Stimulated activated CD8-positive, alpha-beta memory T cell treated with anti-CD3 and anti-CD28 coated beads, Interleukin-4, amount 100 ng/mL, for 4 hours (primary cell): ENCODE measurements around the gene PERP.
"Not testable (repeated sequence)": the region's sequence is repeated elsewhere in the genome, so short reads cannot be mapped to it uniquely, and the experiment has no call there.

Experiments
- DNase-seq, 2 donors: peaks; one replicate each; pipeline ENCODE4 v3.0.0-alpha.2; 2020; ENCODE audit warnings: low read depth in 2 of 2, low spot score in 1 of 2

The PERP gene

DNA sequence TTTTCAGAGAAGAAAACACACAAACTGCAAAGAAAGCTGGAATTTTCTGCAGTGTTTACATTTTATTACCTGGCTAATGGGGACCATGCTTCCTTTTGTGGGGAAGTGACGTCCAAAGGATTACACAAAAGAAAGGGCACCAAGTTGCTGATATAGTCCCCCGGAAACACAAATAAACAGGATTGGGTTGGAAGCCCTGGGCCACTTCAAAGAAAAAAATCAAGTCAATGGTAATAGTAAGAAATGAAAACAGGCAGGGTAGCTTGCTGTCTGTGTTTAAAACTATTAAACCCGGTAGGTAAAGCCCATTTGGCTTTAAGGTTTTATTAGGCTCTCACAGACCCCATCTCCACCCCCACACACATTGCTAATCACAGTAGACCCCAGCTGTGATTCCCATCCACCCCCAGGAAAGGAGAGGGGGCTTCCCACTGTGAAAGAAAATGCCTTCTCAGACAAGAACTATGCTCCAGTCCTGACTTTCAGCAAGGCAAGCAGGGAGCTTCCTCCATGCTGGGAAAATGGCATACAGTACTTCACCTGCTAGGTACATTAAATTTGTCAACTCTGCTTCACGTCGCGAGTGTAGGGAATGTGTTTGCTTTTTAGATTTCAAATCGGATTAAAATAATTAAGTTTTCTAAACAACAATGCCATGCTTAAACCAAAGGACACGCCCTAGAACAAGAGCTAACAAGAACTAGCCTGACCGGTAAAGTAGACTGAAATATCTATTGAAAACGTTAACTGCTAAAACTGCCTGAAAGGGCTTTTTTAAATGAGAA lies 1.1 kb downstream of the PERP start:
- DNase-seq: no peak

DNA sequence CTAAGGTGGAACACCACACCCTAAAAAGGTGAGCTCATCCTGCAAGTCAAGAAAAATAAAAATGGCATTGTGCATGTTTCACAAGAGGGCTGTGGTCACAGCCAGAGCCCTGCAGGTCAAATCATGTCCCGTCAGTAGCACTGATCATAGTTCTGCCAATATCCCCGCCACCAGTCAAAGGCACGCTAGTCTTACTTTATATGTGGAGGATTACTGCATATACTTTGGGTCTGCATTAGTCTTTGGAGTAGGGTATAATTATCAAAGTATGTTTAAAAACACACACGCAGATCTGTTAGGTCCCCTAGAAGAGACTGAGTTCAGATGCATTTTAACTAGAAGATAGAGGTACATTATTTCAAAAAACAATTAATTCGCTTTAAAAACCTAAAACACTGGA lies 1.8 kb downstream of the PERP start:
- DNase-seq: no peak

- DNase-seq: no peak
Observed at GRCh38 chr6:138104618-138105213, 2.5 kb downstream of the PERP start.

DNA sequence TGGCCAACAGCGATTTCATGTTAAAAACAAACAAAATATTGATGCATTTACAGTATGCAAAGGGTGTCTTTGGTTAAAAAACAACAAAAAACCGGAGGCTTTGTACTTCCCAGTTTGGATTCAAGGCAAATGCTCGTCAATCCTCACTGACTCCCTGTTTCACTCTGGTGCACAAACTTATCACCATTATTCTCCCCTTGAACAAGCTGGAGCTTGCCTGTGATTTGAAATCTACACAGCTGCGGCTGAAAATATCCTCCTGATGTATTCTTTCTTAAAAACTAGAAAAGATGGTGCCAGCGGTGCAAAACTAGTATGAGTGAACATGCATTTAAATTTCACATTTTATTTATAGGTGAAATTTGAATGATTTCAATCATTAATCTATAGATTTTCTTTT lies 3.3 kb downstream of the PERP start:
- DNase-seq: no peak

GRCh38 chr6:138101946-138102731 lies 5.1 kb downstream of the PERP start:
- no peak for DNase-seq

- no peak for DNase-seq
Observed at GRCh38 chr6:138099832-138100231, 7.4 kb downstream of the PERP start.

DNA sequence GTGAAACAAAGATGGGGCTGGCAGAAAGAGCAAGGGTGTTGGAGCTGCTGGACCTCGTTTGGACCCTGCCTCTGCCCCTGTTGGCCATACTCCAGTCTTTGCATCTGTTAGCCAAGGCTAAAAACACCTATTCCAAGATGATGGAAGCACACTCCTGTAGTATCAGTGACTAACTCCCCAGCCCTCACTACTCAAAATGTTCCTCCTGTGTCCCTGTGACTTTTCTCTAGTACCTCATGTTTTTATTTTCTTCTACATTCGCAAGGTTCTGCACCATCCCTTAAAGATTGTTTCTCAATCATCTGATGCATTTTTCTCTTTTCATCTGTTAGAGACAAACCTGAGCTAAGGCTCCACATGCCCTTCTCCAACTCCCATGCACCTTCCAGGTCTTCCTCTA lies 8.9 kb downstream of the PERP start:
- no peak for DNase-seq

GRCh38 chr6:138094260-138094659 lies 13.0 kb downstream of the PERP start:
- no peak for DNase-seq

- no peak for DNase-seq
Observed at GRCh38 chr6:138093632-138094031, 13.6 kb downstream of the PERP start.

- no peak for DNase-seq
Observed at GRCh38 chr6:138092686-138093085, 14.5 kb downstream of the PERP start.

DNA sequence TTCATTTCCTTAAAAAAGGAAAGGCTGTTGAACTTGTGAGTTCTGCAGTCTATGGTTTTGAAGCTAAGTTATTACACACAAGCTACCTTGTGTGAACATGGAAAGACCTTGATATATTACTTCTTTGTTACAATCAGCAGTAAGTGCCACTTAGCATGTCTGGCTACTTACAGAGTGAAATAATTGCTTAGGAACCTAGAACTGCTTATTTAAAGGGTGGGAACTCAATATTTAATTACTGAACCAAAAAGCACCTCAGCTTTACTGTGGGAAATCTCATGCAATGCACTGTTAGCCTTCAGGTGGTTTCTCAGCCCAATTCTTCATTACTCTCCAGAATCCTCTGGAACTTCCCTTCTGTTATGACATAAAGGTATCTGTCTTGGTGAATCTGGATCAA lies 17.9 kb downstream of the PERP start:
- no peak for DNase-seq

DNA sequence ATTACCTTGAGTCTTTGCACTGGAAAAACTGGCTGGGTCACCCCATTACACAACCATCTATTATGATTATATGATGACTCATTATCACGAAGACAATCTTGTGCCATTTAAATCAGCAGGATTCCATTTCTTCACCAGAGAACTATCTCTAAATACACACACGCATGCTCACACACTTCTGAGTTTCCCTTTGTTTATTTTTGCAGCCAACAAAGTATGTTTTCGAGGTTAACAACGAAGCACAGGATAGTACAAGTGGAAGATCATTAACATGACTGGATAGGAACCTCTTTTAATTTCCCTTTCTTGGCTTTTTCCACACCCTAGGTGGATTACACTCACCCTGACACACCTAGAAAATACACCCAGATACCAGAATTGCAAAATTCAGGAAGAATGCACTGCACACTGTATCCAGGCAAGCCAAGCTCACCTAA lies 18.9 kb downstream of the PERP start:
- DNase-seq: no peak

GRCh38 chr6:138087593-138088325 lies 19.5 kb downstream of the PERP start:
- DNase-seq: no peak

- DNase-seq: no peak
Observed at GRCh38 chr6:138086573-138087196, 20.5 kb downstream of the PERP start.

GRCh38 chr6:138085839-138086222 lies 21.4 kb downstream of the PERP start:
- DNase-seq: no peak

GRCh38 chr6:138084904-138085838 lies 22.0 kb downstream of the PERP start:
- no peak for DNase-seq

GRCh38 chr6:138082232-138082631 lies 25.0 kb downstream of the PERP start:
- no peak for DNase-seq

DNA sequence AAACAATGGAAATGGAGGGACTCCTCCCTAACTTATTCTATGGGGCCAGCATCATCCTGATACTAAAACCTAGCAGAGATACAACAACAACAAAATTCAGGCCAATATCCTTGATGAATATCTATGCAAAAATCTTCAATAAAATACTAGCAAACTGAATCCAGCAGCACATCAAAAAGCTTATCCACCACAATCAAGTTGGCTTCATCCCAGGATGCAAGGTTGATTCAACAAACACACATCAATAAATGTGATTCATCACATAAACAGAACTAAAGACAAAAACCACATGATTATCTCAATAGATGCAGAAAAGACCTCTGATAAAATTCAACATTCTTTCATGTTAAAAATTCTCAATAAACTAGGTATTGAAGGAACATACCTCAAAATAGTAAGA lies 27.7 kb downstream of the PERP start:
- not testable (repeated sequence) for DNase-seq

- DNase-seq: no peak
Observed at GRCh38 chr6:138078491-138078890, 28.7 kb downstream of the PERP start.

GRCh38 chr6:138073264-138073663 lies 34.0 kb downstream of the PERP start:
- DNase-seq: no peak
